GM12874 (cell line): ENCODE data around the gene ACP1.

Source experiments
- CTCF ChIP-seq: IDR thresholded peaks from 2 replicates; pipeline ENCODE4 v1.5.1; 2011; ENCODE audit warnings: low read depth, mild to moderate bottlenecking, control low read depth, low read length, moderate library complexity; ENCODE audit not compliant: insufficient read depth

ACP1 gene

GRCh38 chr2:274503-274902, 9.8 kb downstream of the ACP1 start:
- TF ChIP-seq CTCF = no peak

GRCh38 chr2:275466-275865, 10.7 kb downstream of the ACP1 start:
- no peak for TF ChIP-seq CTCF

GRCh38 chr2:278312-278926, 13.7 kb downstream of the ACP1 start:
- TF ChIP-seq CTCF = no peak

GRCh38 chr2:278927-279320, 14.2 kb downstream of the ACP1 start:
- TF ChIP-seq CTCF = no peak

GRCh38 chr2:279366-279765, 14.6 kb downstream of the ACP1 start:
- TF ChIP-seq CTCF = no peak

- TF ChIP-seq CTCF = no peak
These were observed 15.4 kb downstream of the ACP1 start for GRCh38 chr2:279956-280649.

GRCh38 chr2:280650-281110, 15.9 kb downstream of the ACP1 start:
- TF ChIP-seq CTCF = no peak
